Measurements from ENCODE around the gene LAMA1.

The LAMA1 gene

GRCh38 chr18:6997808-6998207, 119.8 kb downstream of the LAMA1 start:
- H3K27me3 ChIP-seq (ENCODE audit: control insufficient read depth, insufficient read depth, low read length), result no peaks in the 10 kb centered on the region
- no peaks in the 10 kb centered on the region for H3K4me1 ChIP-seq (ENCODE audit: control insufficient read depth, insufficient read depth, low read length)
- no peaks in the 10 kb centered on the region for H3K36me3 ChIP-seq (ENCODE audit: control insufficient read depth, insufficient read depth, low read length)
- no peak overlapping the region for H3K9ac ChIP-seq (ENCODE audit: low read length)
- H3K9me3 ChIP-seq (ENCODE audit: control insufficient read depth, low read length), result no peaks in the 10 kb centered on the region
- H3K4me3 ChIP-seq (ENCODE audit: low read length), result no peak overlapping the region

- no peaks in the 10 kb centered on the region for H3K9me3 ChIP-seq (ENCODE audit: control insufficient read depth, low read length)
- H3K27me3 ChIP-seq (ENCODE audit: control insufficient read depth, insufficient read depth, low read length), result no peaks in the 10 kb centered on the region
- no peak overlapping the region for H3K4me3 ChIP-seq (ENCODE audit: low read length)
- H3K36me3 ChIP-seq (ENCODE audit: control insufficient read depth, insufficient read depth, low read length), result no peaks in the 10 kb centered on the region
- H3K4me1 ChIP-seq (ENCODE audit: control insufficient read depth, insufficient read depth, low read length), result no peaks in the 10 kb centered on the region
- no peak overlapping the region for H3K9ac ChIP-seq (ENCODE audit: low read length)
Measured at GRCh38 chr18:6994771-6995430, 122.7 kb downstream of the LAMA1 start.

GRCh38 chr18:6994056-6994770, 123.4 kb downstream of the LAMA1 start:
- Histone ChIP-seq H3K9ac (ENCODE audit: low read length) (no peak overlapping the region), H3K27me3 (ENCODE audit: control insufficient read depth, insufficient read depth, low read length) (no peaks in the 10 kb centered on the region), H3K36me3 (ENCODE audit: control insufficient read depth, insufficient read depth, low read length) (no peaks in the 10 kb centered on the region)

GRCh38 chr18:6992761-6993160, 124.8 kb downstream of the LAMA1 start:
- Histone ChIP-seq H3K9me3 (ENCODE audit: control insufficient read depth, low read length) (no peaks in the 10 kb centered on the region), H3K4me3 (ENCODE audit: low read length) (no peak overlapping the region)

More at GRCh38 chr18:6994056-6994770, 123.4 kb downstream of the LAMA1 start:
- no peak overlapping the region for H3K4me3 ChIP-seq (ENCODE audit: low read length)
- H3K9me3 ChIP-seq (ENCODE audit: control insufficient read depth, low read length), result no peaks in the 10 kb centered on the region
- H3K4me1 ChIP-seq (ENCODE audit: control insufficient read depth, insufficient read depth, low read length), result no peaks in the 10 kb centered on the region

GRCh38 chr18:6983366-6983765, 134.2 kb downstream of the LAMA1 start:
- Histone ChIP-seq H3K9ac (ENCODE audit: low read length) (no peak overlapping the region), H3K36me3 (ENCODE audit: control insufficient read depth, insufficient read depth, low read length) (no peaks in the 10 kb centered on the region), H3K27me3 (ENCODE audit: control insufficient read depth, insufficient read depth, low read length) (no peaks in the 10 kb centered on the region), H3K9me3 (ENCODE audit: control insufficient read depth, low read length) (no peaks in the 10 kb centered on the region), H3K4me1 (ENCODE audit: control insufficient read depth, insufficient read depth, low read length) (no peaks in the 10 kb centered on the region), H3K4me3 (ENCODE audit: low read length) (no peak overlapping the region)

More at GRCh38 chr18:6992761-6993160, 124.8 kb downstream of the LAMA1 start:
- Histone ChIP-seq H3K36me3 (ENCODE audit: control insufficient read depth, insufficient read depth, low read length) (no peaks in the 10 kb centered on the region), H3K4me1 (ENCODE audit: control insufficient read depth, insufficient read depth, low read length) (no peaks in the 10 kb centered on the region), H3K9ac (ENCODE audit: low read length) (no peak overlapping the region), H3K27me3 (ENCODE audit: control insufficient read depth, insufficient read depth, low read length) (no peaks in the 10 kb centered on the region)

GRCh38 chr18:6982398-6982797, 135.2 kb downstream of the LAMA1 start:
- Histone ChIP-seq H3K4me3 (ENCODE audit: low read length) (no peak overlapping the region), H3K36me3 (ENCODE audit: control insufficient read depth, insufficient read depth, low read length) (no peaks in the 10 kb centered on the region), H3K9ac (ENCODE audit: low read length) (no peak overlapping the region), H3K4me1 (ENCODE audit: control insufficient read depth, insufficient read depth, low read length) (no peaks in the 10 kb centered on the region), H3K27me3 (ENCODE audit: control insufficient read depth, insufficient read depth, low read length) (no peaks in the 10 kb centered on the region), H3K9me3 (ENCODE audit: control insufficient read depth, low read length) (no peaks in the 10 kb centered on the region)

- Histone ChIP-seq H3K4me1 (ENCODE audit: control insufficient read depth, insufficient read depth, low read length) (no peaks in the 10 kb centered on the region), H3K27me3 (ENCODE audit: control insufficient read depth, insufficient read depth, low read length) (no peaks in the 10 kb centered on the region), H3K9me3 (ENCODE audit: control insufficient read depth, low read length) (no peaks in the 10 kb centered on the region), H3K36me3 (ENCODE audit: control insufficient read depth, insufficient read depth, low read length) (no peaks in the 10 kb centered on the region), H3K4me3 (ENCODE audit: low read length) (no peak overlapping the region), H3K9ac (ENCODE audit: low read length) (no peak overlapping the region)
Measured at GRCh38 chr18:6980363-6980762, 137.2 kb downstream of the LAMA1 start.

- Histone ChIP-seq H3K36me3 (ENCODE audit: control insufficient read depth, insufficient read depth, low read length) (no peaks in the 10 kb centered on the region), H3K27me3 (ENCODE audit: control insufficient read depth, insufficient read depth, low read length) (no peaks in the 10 kb centered on the region), H3K9me3 (ENCODE audit: control insufficient read depth, low read length) (no peaks in the 10 kb centered on the region), H3K4me3 (ENCODE audit: low read length) (no peak overlapping the region), H3K4me1 (ENCODE audit: control insufficient read depth, insufficient read depth, low read length) (no peaks in the 10 kb centered on the region), H3K9ac (ENCODE audit: low read length) (no peak overlapping the region)
Measured at GRCh38 chr18:6979954-6980353, 137.6 kb downstream of the LAMA1 start.

GRCh38 chr18:6976935-6977334, 140.7 kb downstream of the LAMA1 start:
- H3K4me1 ChIP-seq (ENCODE audit: control insufficient read depth, insufficient read depth, low read length), result no peaks in the 10 kb centered on the region
- no peaks in the 10 kb centered on the region for H3K27me3 ChIP-seq (ENCODE audit: control insufficient read depth, insufficient read depth, low read length)
- no peaks in the 10 kb centered on the region for H3K9me3 ChIP-seq (ENCODE audit: control insufficient read depth, low read length)
- no peaks in the 10 kb centered on the region for H3K36me3 ChIP-seq (ENCODE audit: control insufficient read depth, insufficient read depth, low read length)
- no peak overlapping the region for H3K9ac ChIP-seq (ENCODE audit: low read length)
- H3K4me3 ChIP-seq (ENCODE audit: low read length), result no peak overlapping the region

GRCh38 chr18:6975084-6975483, 142.5 kb downstream of the LAMA1 start:
- H3K9ac ChIP-seq (ENCODE audit: low read length), result no peak overlapping the region
- H3K4me3 ChIP-seq (ENCODE audit: low read length), result no peak overlapping the region
- H3K36me3 ChIP-seq (ENCODE audit: control insufficient read depth, insufficient read depth, low read length), result no peaks in the 10 kb centered on the region
- no peaks in the 10 kb centered on the region for H3K4me1 ChIP-seq (ENCODE audit: control insufficient read depth, insufficient read depth, low read length)
- no peaks in the 10 kb centered on the region for H3K27me3 ChIP-seq (ENCODE audit: control insufficient read depth, insufficient read depth, low read length)
- H3K9me3 ChIP-seq (ENCODE audit: control insufficient read depth, low read length), result no peaks in the 10 kb centered on the region

GRCh38 chr18:6971823-6972478, 145.6 kb downstream of the LAMA1 start:
- Histone ChIP-seq H3K9ac (ENCODE audit: low read length) (no peak overlapping the region), H3K36me3 (ENCODE audit: control insufficient read depth, insufficient read depth, low read length) (no peaks in the 10 kb centered on the region), H3K27me3 (ENCODE audit: control insufficient read depth, insufficient read depth, low read length) (no peaks in the 10 kb centered on the region), H3K9me3 (ENCODE audit: control insufficient read depth, low read length) (no peaks in the 10 kb centered on the region), H3K4me1 (ENCODE audit: control insufficient read depth, insufficient read depth, low read length) (no peaks in the 10 kb centered on the region), H3K4me3 (ENCODE audit: low read length) (no peak overlapping the region)

GRCh38 chr18:6963452-6964097, 154.0 kb downstream of the LAMA1 start:
- no peak overlapping the region for H3K4me3 ChIP-seq (ENCODE audit: low read length)
- H3K27me3 ChIP-seq (ENCODE audit: control insufficient read depth, insufficient read depth, low read length), result no peaks in the 10 kb centered on the region
- H3K36me3 ChIP-seq (ENCODE audit: control insufficient read depth, insufficient read depth, low read length), result no peaks in the 10 kb centered on the region
- no peaks in the 10 kb centered on the region for H3K9me3 ChIP-seq (ENCODE audit: control insufficient read depth, low read length)
- H3K9ac ChIP-seq (ENCODE audit: low read length), result no peak overlapping the region
- no peaks in the 10 kb centered on the region for H3K4me1 ChIP-seq (ENCODE audit: control insufficient read depth, insufficient read depth, low read length)

All from mucosa of stomach (tissue), 1 donor.